ENCODE measurements around the gene DOLK. TPM values are rescaled to one million over a fixed set of nuclear protein-coding genes. Genes with fewer than 3 reads are reported as not detected.

The DOLK gene
- total and polyA plus RNA-seq, 2 experiments from 2014 or later: 30.2 to 45.0 TPM

DNA sequence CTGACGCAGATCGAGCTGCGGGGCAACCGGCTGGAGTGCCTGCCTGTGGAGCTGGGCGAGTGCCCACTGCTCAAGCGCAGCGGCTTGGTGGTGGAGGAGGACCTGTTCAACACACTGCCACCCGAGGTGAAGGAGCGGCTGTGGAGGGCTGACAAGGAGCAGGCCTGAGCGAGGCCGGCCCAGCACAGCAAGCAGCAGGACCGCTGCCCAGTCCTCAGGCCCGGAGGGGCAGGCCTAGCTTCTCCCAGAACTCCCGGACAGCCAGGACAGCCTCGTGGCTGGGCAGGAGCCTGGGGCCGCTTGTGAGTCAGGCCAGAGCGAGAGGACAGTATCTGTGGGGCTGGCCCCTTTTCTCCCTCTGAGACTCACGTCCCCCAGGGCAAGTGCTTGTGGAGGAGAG lies 31.2 kb downstream of the DOLK start:
- no peak for DNase-seq (ENCODE audit: low spot score)
- no peaks in the 10 kb centered on the region for H3K36me3 ChIP-seq (replicated peaks; ENCODE audit: insufficient read depth, low read depth)
- WGBS (ENCODE audit: low lambda C conversion rate, missing lambda C conversion rate): 88% methylated on average over 18 of the region's 18 CpGs
- TF ChIP-seq CTCF (IDR thresholded peaks at IDR 0.05; ENCODE audit: poor library complexity) (no peak), EZH2phosphoT487 (IDR thresholded peaks at IDR 0.05; ENCODE audit: low read depth, severe bottlenecking, unreplicated experiment) (no peak)
- no peaks in the 10 kb centered on the region for H4K20me1 ChIP-seq (ENCODE audit: insufficient read depth, poor library complexity, severe bottlenecking)
- H2AFZ ChIP-seq: no peak overlapping the region
- H3K9me2 ChIP-seq (replicated peaks; ENCODE audit: insufficient read depth): no peaks in the 10 kb centered on the region
- H3K9me3 ChIP-seq (ENCODE audit: low read depth): no peaks in the 10 kb centered on the region
- H3K27ac ChIP-seq: no peak overlapping the region
- H3K4me1 ChIP-seq (ENCODE audit: insufficient read depth): peaks cover 39% of the 10 kb centered on the region
- no peak overlapping the region for H3K4me3 ChIP-seq
- no peak overlapping the region for H3K4me2 ChIP-seq
- no peaks in the 10 kb centered on the region for H3K27me3 ChIP-seq
- H3K79me2 ChIP-seq: peaks cover 32% of the 10 kb centered on the region

- Histone ChIP-seq H3K4me3 (no peak overlapping the region), H3K4me1 (ENCODE audit: insufficient read depth) (peaks cover 25% of the 10 kb centered on the region), H3K4me2 (no peak overlapping the region), H3K9me3 (ENCODE audit: low read depth) (no peaks in the 10 kb centered on the region), H3K36me3 (replicated peaks; ENCODE audit: insufficient read depth, low read depth) (no peaks in the 10 kb centered on the region), H3K9me2 (replicated peaks; ENCODE audit: insufficient read depth) (no peaks in the 10 kb centered on the region), H3K27me3 (no peaks in the 10 kb centered on the region), H4K20me1 (ENCODE audit: insufficient read depth, poor library complexity, severe bottlenecking) (no peaks in the 10 kb centered on the region), H2AFZ (no peak overlapping the region), H3K79me2 (peaks cover 47% of the 10 kb centered on the region), H3K27ac (no peak overlapping the region)
- 88% methylated on average over 19 of the region's 23 CpGs for WGBS (ENCODE audit: low lambda C conversion rate, missing lambda C conversion rate)
- TF ChIP-seq CTCF (IDR thresholded peaks at IDR 0.05; ENCODE audit: poor library complexity) (no peak), EZH2 (IDR thresholded peaks at IDR 0.05; ENCODE audit: borderline replicate concordance) (no peak), EZH2phosphoT487 (IDR thresholded peaks at IDR 0.05; ENCODE audit: low read depth, severe bottlenecking, unreplicated experiment) (no peak)
- no peak for DNase-seq (ENCODE audit: low spot score)
These were observed 33.2 kb downstream of the DOLK start for GRCh38 chr9:128913995-128914772.

- no peaks in the 10 kb centered on the region for H3K36me3 ChIP-seq (replicated peaks; ENCODE audit: insufficient read depth, low read depth)
- H3K79me2 ChIP-seq: peaks cover 47% of the 10 kb centered on the region
- H2AFZ ChIP-seq: no peak overlapping the region
- peak overlapping the region; percentile 74 for H3K27ac ChIP-seq
- no peak for DNase-seq (ENCODE audit: low spot score)
- no peaks in the 10 kb centered on the region for H4K20me1 ChIP-seq (ENCODE audit: insufficient read depth, poor library complexity, severe bottlenecking)
- peaks cover 25% of the 10 kb centered on the region for H3K4me1 ChIP-seq (ENCODE audit: insufficient read depth)
- H3K9me3 ChIP-seq (ENCODE audit: low read depth): no peaks in the 10 kb centered on the region
- TF ChIP-seq EZH2 (IDR thresholded peaks at IDR 0.05; ENCODE audit: borderline replicate concordance) (no peak), EZH2phosphoT487 (IDR thresholded peaks at IDR 0.05; ENCODE audit: low read depth, severe bottlenecking, unreplicated experiment) (no peak), CTCF (IDR thresholded peaks at IDR 0.05; ENCODE audit: poor library complexity) (no peak)
- no peak overlapping the region for H3K4me2 ChIP-seq
- 88% methylated on average over 15 of the region's 15 CpGs for WGBS (ENCODE audit: low lambda C conversion rate, missing lambda C conversion rate)
- H3K9me2 ChIP-seq (replicated peaks; ENCODE audit: insufficient read depth): no peaks in the 10 kb centered on the region
- no peaks in the 10 kb centered on the region for H3K27me3 ChIP-seq
- H3K4me3 ChIP-seq: no peak overlapping the region
These were observed 34.1 kb downstream of the DOLK start for GRCh38 chr9:128913048-128913900.
